GM23248 (cell line): Measurements from ENCODE around the gene SGSM2.

Experiments used
- EZH2 ChIP-seq: fragments of 200-600 bp; sonication (generic); IDR thresholded peaks from 2 replicates; pipeline ENCODE4 v1.6.1; 2018; ENCODE audit warnings: antibody characterized with exemption, mild to moderate bottlenecking; ENCODE audit not compliant: insufficient read depth, poor library complexity, severe bottlenecking
- EZH2phosphoT487 ChIP-seq: fragments of 200-600 bp; sonication (generic); IDR thresholded peaks from 2 replicates; pipeline ENCODE4 v1.6.1; 2018; ENCODE audit warnings: antibody characterized with exemption, moderate library complexity, mild to moderate bottlenecking, low read depth; ENCODE audit not compliant: insufficient read depth

DNA sequence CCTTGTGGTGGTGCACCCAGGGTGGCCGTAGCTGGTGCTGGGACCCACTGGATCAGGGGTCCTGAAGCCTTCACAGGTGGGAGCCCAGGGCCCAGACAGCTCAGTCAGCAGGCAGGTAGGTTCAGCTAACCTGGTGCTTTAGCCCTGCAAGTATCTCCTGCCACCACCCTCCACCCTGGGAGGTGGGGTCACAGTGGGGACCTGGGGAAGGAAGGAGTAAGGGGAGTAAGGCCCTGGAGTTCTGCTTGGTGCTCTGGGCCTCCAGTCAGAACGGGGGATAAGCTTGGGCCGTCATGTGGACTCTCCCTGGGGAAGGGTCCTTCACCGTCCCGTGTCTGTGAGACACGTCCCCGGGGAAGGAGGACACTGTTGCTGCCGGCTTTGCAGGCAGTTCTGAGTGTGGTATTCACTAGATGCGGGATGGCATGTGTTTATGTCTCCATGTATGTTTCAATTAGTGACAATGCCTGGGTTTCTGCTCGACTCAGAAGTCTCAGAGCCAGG lies 20.7 kb downstream of the SGSM2 start:
- TF ChIP-seq EZH2 (no peak), EZH2phosphoT487 (no peak)
